ENCODE data around the gene EBI3. TPM values are rescaled to one million over a fixed set of nuclear protein-coding genes. Genes with fewer than 3 reads are reported as not detected.
"Not testable (repeated sequence)": the region's sequence is repeated elsewhere in the genome, so short reads cannot be mapped to it uniquely, and the experiment has no call there.

The EBI3 gene
- total RNA-seq, 4 donors from 2014 or later, result 0.38 to 1.7 (median 0.85) TPM; not detected in 1

DNA sequence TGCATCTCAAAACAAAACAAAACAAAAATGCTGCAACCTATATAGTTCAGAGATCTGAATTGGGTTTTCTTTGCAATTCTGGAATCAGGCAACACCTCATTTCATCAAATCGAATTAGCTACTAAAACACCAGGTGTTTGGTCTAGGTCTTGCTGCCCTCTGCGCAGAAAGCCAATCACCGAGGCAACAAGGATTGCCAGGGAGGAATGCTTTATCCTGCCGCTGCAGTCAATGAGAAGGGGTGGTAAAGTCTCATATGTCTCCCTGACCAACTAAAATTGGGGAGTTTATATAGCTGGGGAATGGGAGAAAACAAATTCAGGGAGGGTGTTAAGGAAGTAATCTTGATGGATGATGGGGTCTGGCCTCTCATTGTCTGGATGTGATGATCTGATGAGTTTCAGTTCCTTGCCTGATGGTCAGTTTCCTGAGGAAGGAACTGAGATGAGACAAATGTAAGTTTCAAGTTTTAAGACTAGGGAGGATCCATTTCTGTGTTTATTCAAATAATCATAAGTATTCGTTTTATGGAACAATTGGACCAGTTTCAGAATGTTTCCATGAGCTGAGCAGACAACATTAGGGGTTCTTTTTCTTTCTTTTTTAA, 12.6 kb downstream of the EBI3 start:
- H3K36me3 ChIP-seq, result no peaks in the 10 kb centered on the region
- DNase-seq, result no peak
- peaks cover 0 to 5% of the 10 kb centered on the region in 2 donors for H3K4me1 ChIP-seq
- no peaks in the 10 kb centered on the region for H3K9me3 ChIP-seq
- H3K27me3 ChIP-seq, result peaks cover 0 to 13% (median 0%) of the 10 kb centered on the region in 3 donors
- no peak overlapping the region for H3K4me3 ChIP-seq
- H3K27ac ChIP-seq, result no peak overlapping the region
- TF ChIP-seq POLR2A (IDR thresholded peaks at IDR 0.05), result no peak
- no peak for TF ChIP-seq CTCF (IDR thresholded peaks at IDR 0.05 in 4 of 5, conservative IDR thresholded peaks at IDR 0.05 in 1 of 5)
- intact Hi-C loops (cut with DNase I; ENCODE audit: low total_unique reads) (no loop called here), in situ Hi-C loops (cut with MboI; ENCODE audit: low sequenced_read_pairs in 4 of 4) (no loop called here)
- no peak for ATAC-seq

DNA sequence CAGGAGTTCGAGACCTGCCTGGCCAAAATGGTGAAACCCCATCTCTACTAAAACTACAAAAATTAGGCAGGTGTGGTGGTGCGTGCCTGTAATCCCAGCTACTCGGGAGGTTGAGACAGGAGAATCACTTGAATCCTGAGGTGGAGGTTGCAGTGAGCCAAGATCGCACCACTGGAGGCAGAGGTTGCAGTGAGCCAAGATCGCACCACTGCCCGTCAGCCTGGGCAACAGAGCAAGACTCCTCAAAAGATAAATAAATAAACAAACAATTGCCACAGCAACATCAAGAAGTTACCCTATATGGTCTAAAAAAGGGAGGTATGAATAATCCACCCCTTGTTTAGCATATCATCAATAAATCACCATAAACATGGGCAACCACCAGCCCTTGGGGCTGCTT, 16.6 kb downstream of the EBI3 start:
- in situ Hi-C loops (cut with MboI; ENCODE audit: low sequenced_read_pairs in 4 of 4); ATAC-seq; H3K27ac ChIP-seq; H3K27me3 ChIP-seq; H3K9me3 ChIP-seq; DNase-seq: not testable (repeated sequence)
- Histone ChIP-seq H3K4me1 (peaks cover 7 to 11% of the 10 kb centered on the region in 2 donors), H3K36me3 (peaks cover 0 to 22% of the 10 kb centered on the region in 2 donors), H3K4me3 (peak overlapping the region in 1 of 4 donors; percentile 86)
- intact Hi-C loops (cut with DNase I; ENCODE audit: low total_unique reads), result loop anchor here (1.0 to 2.0 kb wide), 3 partner anchors 64 to 211 kb away; partner anchors contain the start of genes ANKRD24, SH3GL1, SIRT6 and UBXN6

DNA sequence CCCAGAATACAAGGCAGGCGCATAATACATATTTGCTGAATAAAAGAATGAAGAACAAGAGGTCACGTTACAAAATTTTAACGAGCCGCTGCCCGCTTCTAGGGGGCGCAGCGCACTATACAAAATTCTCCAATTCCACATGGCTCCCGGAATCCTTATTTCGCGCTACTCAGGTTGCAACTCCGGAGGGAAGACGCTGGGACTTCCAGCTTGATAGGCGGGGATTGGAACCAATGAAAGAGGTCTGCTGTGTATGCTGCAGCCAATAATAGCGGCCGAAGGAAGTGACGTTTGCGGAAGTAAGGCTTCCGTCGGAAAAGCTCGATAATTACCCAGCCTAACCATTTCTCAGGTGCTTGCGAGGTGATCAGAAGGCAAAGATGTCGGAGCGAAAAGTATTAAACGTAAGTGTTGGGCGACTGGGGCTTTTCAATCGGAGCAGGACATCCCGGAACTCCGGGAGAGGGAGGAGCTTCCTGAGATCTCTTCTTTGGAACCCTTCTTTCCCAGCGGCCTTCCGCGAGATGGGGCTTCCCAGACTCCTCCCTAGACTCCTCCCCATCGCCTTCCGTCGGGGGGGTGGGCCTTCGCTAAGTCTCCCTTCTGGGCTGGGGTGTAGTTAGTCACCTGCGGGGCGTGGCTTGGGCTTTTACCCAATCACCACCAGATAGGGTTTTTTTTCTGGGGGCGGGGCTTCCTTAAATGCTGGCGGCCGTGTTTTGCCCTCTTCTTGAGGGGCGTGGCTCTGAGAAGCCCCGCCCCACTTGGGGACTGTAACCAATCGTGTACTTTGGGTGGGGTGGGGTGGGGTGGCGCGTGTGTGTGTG, 17.7 kb downstream of the EBI3 start, which contains the start of gene YJU2:
TSS of gene YJU2 (plus strand) at position 314 of the 827 bp plus-strand sequence. CDS start at position 381, 67 bp downstream.
- Histone ChIP-seq H3K4me3 (peak within 1 kb of the TSS; percentile 57 to 87 (median 76)), H3K36me3 (peaks cover 0 to 32% of the 10 kb centered on the region in 2 donors), H3K27ac (peak within 1 kb of the TSS; percentile 85 to 99 (median 95)), H3K27me3 (peaks cover 0 to 3% (median 0%) of the 10 kb centered on the region in 3 donors), H3K9me3 (no peaks in the 10 kb centered on the region), H3K4me1 (peaks cover 7 to 11% of the 10 kb centered on the region in 2 donors)
- DNase-seq (peak; percentile 98 to 99), ATAC-seq (peak; percentile 99)
- in situ Hi-C loops (cut with MboI; ENCODE audit: low sequenced_read_pairs in 4 of 4) (no loop called here), intact Hi-C loops (cut with DNase I; ENCODE audit: low total_unique reads) (loop anchor here (1.0 to 2.0 kb wide), 5 partner anchors 65 to 210 kb away; partner anchors contain the start of genes ANKRD24, MAP2K2, MPND and SH3GL1)
- peak in 4 of 5 experiments; percentile 23 to 38 (median 34) for TF ChIP-seq CTCF (IDR thresholded peaks at IDR 0.05 in 4 of 5, conservative IDR thresholded peaks at IDR 0.05 in 1 of 5)
- TF ChIP-seq POLR2A (IDR thresholded peaks at IDR 0.05), result peak; percentile 36 to 42

DNA sequence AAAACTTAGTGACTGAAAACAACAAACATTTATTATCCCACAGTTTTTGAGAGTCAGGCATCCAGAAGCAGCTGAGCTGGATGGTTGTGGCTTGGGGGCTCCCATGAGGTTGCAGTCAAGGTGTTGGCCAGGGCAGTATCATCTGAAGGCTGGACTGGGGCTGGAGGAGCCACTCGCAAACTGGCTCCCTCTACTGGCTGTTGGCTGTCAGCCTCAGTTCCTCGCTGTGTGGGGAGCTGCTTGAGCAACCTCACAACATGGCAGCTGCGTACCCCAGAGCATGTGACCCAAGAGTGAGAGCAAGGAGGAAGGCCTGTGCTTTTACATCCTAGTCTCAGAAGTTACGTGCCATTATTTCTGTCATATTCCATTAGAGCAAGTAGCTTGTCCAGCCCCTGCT, 27.2 kb downstream of the EBI3 start:
- intact Hi-C loops (cut with DNase I; ENCODE audit: low total_unique reads), result no loop called here
- Histone ChIP-seq H3K27ac (no peak overlapping the region), H3K36me3 (peaks cover 8 to 88% of the 10 kb centered on the region in 2 donors), H3K4me1 (no peaks in the 10 kb centered on the region), H3K9me3 (no peaks in the 10 kb centered on the region), H3K27me3 (no peaks in the 10 kb centered on the region), H3K4me3 (no peak overlapping the region)
- ATAC-seq, result no peak
- DNase-seq, result no peak
- no peak for TF ChIP-seq CTCF (IDR thresholded peaks at IDR 0.05 in 4 of 5, conservative IDR thresholded peaks at IDR 0.05 in 1 of 5)
- TF ChIP-seq POLR2A (IDR thresholded peaks at IDR 0.05), result no peak
- in situ Hi-C loops (cut with MboI; ENCODE audit: low sequenced_read_pairs in 4 of 4), result loop anchor here in 3 of 4 donors (25.0 kb wide), 3 partner anchors 156 to 381 kb away; partner anchors contain the start of genes CHAF1A (in 1 of the 3), SH3GL1 (in 1 of the 3) and TNFAIP8L1 (in 1 of the 3)
